ENCODE measurements around the gene PARP9. TPM values are rescaled to one million over a fixed set of nuclear protein-coding genes. Genes with fewer than 3 reads are reported as not detected.
"Not testable (repeated sequence)": the region's sequence is repeated elsewhere in the genome, so short reads cannot be mapped to it uniquely, and the experiment has no call there.

The PARP9 gene
- total RNA-seq, 1 donor from 2014 or later, result 70.8 TPM

- Histone ChIP-seq H3K36me3 (no peaks in the 10 kb centered on the region), H3K27me3 (no peaks in the 10 kb centered on the region), H3K4me3 (no peak overlapping the region), H3K9me3 (no peaks in the 10 kb centered on the region), H3K4me1 (peaks cover 13% of the 10 kb centered on the region), H3K27ac (no peak overlapping the region)
- TF ChIP-seq, protein P1, sequence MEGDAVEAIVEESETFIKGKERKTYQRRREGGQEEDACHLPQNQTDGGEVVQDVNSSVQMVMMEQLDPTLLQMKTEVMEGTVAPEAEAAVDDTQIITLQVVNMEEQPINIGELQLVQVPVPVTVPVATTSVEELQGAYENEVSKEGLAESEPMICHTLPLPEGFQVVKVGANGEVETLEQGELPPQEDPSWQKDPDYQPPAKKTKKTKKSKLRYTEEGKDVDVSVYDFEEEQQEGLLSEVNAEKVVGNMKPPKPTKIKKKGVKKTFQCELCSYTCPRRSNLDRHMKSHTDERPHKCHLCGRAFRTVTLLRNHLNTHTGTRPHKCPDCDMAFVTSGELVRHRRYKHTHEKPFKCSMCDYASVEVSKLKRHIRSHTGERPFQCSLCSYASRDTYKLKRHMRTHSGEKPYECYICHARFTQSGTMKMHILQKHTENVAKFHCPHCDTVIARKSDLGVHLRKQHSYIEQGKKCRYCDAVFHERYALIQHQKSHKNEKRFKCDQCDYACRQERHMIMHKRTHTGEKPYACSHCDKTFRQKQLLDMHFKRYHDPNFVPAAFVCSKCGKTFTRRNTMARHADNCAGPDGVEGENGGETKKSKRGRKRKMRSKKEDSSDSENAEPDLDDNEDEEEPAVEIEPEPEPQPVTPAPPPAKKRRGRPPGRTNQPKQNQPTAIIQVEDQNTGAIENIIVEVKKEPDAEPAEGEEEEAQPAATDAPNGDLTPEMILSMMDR (IDR thresholded peaks at IDR 0.05), result no peak
- ATAC-seq (no peak), DNase-seq (no peak)
- intact Hi-C loops (cut with DNase I), result no loop called here
Measured at GRCh38 chr3:122502941-122503340, 61.2 kb downstream of the PARP9 start.

GRCh38 chr3:122502139-122502538, 62.0 kb downstream of the PARP9 start:
- intact Hi-C loops (cut with DNase I), result no loop called here
- ATAC-seq, result no peak
- no peaks in the 10 kb centered on the region for H3K9me3 ChIP-seq
- TF ChIP-seq, protein P1 (IDR thresholded peaks at IDR 0.05), result no peak
- no peaks in the 10 kb centered on the region for H3K36me3 ChIP-seq
- DNase-seq, result no peak
- no peak overlapping the region for H3K4me3 ChIP-seq
- H3K4me1 ChIP-seq, result peaks cover 13% of the 10 kb centered on the region
- no peaks in the 10 kb centered on the region for H3K27me3 ChIP-seq
- no peak overlapping the region for H3K27ac ChIP-seq

DNA sequence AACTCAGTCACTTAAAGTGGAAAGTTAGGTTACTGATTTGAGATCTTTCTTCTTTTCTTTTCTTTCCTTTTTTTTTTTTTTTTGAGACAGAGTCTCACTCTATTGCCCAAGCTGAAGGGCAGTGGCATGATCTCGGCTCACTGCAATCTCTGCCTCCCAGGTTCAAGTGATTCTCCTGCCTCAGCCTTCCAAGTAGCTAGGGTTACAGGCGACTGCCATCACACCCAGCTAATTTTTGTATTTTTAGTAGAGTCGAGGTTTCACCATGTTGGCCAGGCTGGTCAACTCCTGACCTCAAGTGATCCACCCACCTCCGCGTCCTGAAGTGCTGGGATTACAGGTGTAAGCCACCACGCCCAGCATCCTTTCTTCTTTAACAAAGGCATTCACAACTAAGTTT, 63.1 kb downstream of the PARP9 start:
- intact Hi-C loops (cut with DNase I); H3K36me3 ChIP-seq: not testable (repeated sequence)
- H3K4me1 ChIP-seq, result peaks cover 13% of the 10 kb centered on the region

GRCh38 chr3:122498152-122498551, 65.9 kb downstream of the PARP9 start:
- no peak overlapping the region for H3K4me3 ChIP-seq
- no peaks in the 10 kb centered on the region for H3K27me3 ChIP-seq
- no peak overlapping the region for H3K27ac ChIP-seq
- peaks cover 13% of the 10 kb centered on the region for H3K4me1 ChIP-seq
- DNase-seq, result no peak
- TF ChIP-seq, protein P1 (IDR thresholded peaks at IDR 0.05), result no peak
- no peaks in the 10 kb centered on the region for H3K9me3 ChIP-seq
- ATAC-seq, result no peak
- intact Hi-C loops (cut with DNase I), result no loop called here
- peaks cover 27% of the 10 kb centered on the region for H3K36me3 ChIP-seq

More for the DNA sequence above, 63.1 kb downstream of the PARP9 start:
- not testable (repeated sequence) for ATAC-seq, H3K27me3 ChIP-seq, DNase-seq, H3K4me3 ChIP-seq, H3K27ac ChIP-seq, H3K9me3 ChIP-seq

- TF ChIP-seq, protein P1 (IDR thresholded peaks at IDR 0.05), result no peak
- ATAC-seq, result peak; percentile 80
Measured at GRCh38 chr3:122497425-122497824, 66.7 kb downstream of the PARP9 start.

GRCh38 chr3:122496508-122496907, 67.6 kb downstream of the PARP9 start:
- H3K27ac ChIP-seq, result no peak overlapping the region
- intact Hi-C loops (cut with DNase I), result no loop called here
- peaks cover 5% of the 10 kb centered on the region for H3K4me1 ChIP-seq
- no peaks in the 10 kb centered on the region for H3K27me3 ChIP-seq
- ATAC-seq (no peak), DNase-seq (no peak)
- TF ChIP-seq, protein P1 (IDR thresholded peaks at IDR 0.05), result no peak
- H3K4me3 ChIP-seq, result no peak overlapping the region
- no peaks in the 10 kb centered on the region for H3K9me3 ChIP-seq
- peaks cover 37% of the 10 kb centered on the region for H3K36me3 ChIP-seq

More at GRCh38 chr3:122497425-122497824, 66.7 kb downstream of the PARP9 start:
- Histone ChIP-seq H3K27ac (no peak overlapping the region), H3K27me3 (no peaks in the 10 kb centered on the region), H3K9me3 (no peaks in the 10 kb centered on the region), H3K36me3 (peaks cover 35% of the 10 kb centered on the region), H3K4me3 (no peak overlapping the region), H3K4me1 (peaks cover 8% of the 10 kb centered on the region)
- no peak for DNase-seq
- intact Hi-C loops (cut with DNase I), result no loop called here

Measured in upper lobe of right lung (tissue), 1 donor.